ENCODE data around the gene OS9.
"Not testable (repeated sequence)": the region's sequence is repeated elsewhere in the genome, so short reads cannot be mapped to it uniquely, and the experiment has no call there.

The OS9 gene, protein sequence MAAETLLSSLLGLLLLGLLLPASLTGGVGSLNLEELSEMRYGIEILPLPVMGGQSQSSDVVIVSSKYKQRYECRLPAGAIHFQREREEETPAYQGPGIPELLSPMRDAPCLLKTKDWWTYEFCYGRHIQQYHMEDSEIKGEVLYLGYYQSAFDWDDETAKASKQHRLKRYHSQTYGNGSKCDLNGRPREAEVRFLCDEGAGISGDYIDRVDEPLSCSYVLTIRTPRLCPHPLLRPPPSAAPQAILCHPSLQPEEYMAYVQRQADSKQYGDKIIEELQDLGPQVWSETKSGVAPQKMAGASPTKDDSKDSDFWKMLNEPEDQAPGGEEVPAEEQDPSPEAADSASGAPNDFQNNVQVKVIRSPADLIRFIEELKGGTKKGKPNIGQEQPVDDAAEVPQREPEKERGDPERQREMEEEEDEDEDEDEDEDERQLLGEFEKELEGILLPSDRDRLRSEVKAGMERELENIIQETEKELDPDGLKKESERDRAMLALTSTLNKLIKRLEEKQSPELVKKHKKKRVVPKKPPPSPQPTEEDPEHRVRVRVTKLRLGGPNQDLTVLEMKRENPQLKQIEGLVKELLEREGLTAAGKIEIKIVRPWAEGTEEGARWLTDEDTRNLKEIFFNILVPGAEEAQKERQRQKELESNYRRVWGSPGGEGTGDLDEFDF

DNA sequence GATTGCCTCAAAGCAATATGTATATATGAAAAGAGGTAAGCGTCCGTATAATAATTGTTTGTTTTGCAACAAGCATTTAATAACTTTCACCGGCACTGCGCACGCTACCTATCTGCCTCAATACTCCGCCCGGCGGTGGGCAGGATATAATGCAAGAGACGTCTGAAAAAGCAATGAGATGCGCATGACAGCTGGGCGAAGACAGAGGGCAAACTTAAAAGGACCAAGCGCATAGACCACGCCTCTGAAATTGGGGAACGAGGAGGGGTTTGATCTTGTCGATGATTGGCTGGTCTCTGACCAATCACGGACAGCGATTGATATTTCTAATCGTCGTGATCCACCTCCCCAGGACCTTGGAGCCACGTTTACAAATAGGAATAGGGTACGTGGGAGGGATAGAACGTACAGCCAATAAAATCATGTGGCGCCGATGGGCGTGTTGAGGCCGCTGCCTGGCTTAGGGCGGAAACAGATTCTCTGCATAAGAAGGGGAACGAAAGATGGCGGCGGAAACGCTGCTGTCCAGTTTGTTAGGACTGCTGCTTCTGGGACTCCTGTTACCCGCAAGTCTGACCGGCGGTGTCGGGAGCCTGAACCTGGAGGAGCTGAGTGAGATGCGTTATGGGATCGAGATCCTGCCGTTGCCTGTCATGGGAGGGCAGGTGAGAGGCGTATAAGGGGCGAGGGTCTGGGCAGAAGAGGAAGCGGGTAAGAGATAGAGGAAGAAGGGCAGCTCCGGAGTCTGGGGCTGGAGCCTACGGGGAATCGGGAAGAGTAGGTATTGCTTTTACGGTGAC is at the start of gene OS9:
Gene OS9, plus strand, starts transcription at position 474 of the 800 bp plus-strand sequence. Its CDS starts 30 bp downstream, at position 504.
- DNase-seq (ENCODE audit: low read depth): peak; percentile 97

DNA sequence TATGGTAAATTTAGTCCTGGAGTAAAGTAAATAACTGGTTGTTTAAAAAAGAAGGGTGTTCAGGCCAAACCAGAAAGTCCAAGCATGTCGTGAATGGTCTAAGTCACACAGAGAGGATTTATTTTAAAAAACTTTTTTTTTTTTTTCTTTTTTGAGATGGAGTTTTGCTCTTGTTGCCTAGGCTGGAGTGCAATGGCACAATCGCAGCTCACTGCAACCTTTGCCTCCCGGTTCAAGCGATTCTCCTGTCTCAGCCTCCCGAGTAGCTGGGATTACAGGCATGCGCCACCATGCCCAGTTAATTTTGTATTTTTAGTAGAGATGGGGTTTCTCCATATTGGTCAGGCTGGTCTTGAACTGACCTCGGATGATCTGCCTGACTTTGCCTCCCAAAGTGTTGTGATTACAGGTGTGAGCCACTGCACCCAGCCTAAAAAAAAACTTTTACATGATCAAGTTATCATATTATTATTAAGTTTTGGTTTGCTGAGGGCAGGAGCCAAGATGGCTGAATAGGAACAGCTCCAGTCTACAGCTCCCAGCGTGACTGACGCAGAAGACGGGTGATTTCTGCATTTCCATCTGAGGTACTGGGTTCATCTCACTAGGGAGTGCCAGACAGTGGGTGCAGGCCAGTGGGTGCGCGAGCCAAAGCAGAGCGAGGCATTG is 47.8 kb upstream of the OS9 start:
- DNase-seq (ENCODE audit: low read depth): not testable (repeated sequence)

DNA sequence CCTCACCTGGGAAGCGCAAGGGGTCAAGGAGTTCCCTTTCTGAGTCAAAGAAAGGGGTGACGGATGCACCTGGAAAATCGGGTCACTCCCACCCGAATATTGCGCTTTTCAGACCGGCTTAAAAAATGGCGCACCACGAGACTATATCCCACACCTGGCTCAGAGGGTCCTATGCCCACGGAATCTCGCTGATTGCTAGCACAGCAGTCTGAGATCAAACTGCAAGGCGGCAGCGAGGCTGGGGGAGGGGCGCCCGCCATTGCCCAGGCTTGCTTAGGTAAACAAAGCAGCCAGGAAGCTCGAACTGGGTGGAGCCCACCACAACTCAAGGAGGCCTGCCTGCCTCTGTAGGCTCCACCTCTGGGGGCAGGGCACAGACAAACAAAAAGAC is 47.3 kb upstream of the OS9 start:
- not testable (repeated sequence) for DNase-seq (ENCODE audit: low read depth)

DNA sequence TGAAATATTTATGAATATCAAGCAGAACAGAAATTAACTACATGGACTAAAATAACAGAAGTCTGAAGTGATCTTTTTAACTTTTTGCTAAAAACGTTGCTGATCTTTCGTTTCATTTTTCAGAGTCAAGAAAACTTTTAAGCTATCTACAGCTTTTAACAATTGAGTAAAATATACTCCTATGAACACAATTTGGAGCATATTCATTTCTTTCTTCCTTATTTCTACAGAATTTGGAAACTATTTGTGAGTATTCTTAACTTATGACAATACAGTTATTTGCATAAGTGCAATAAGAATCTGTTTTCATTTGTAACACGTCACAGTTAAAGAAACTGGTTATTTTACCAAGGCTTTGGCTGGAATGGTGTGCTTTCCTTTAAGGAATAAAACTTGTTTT is 39.9 kb upstream of the OS9 start:
- DNase-seq (ENCODE audit: low read depth): no peak

GRCh38 chr12:57655541-57656240 is 38.2 kb upstream of the OS9 start:
- DNase-seq (ENCODE audit: low read depth): no peak

DNA sequence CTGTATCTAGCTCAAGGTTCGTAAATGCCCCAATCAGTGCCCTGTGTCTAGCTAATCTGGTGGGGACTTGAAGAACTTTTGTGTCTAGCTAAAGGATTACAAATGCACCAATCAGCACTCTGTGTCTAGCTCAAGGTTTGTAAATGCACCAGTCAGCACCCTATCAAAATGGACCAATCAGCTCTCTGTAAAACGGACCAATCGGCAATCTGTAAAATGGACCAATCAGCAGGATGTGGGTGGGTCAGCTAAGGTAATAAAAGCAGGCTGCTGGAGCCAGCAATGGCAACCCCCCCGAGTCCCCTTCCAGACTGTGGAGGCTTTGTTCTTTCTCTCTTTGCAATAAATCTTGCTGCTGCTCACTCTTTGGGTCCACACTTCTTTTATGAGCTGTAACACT is 37.5 kb upstream of the OS9 start:
- not testable (repeated sequence) for DNase-seq (ENCODE audit: low read depth)

GRCh38 chr12:57657744-57658143 is 36.2 kb upstream of the OS9 start:
- DNase-seq (ENCODE audit: low read depth): no peak

DNA sequence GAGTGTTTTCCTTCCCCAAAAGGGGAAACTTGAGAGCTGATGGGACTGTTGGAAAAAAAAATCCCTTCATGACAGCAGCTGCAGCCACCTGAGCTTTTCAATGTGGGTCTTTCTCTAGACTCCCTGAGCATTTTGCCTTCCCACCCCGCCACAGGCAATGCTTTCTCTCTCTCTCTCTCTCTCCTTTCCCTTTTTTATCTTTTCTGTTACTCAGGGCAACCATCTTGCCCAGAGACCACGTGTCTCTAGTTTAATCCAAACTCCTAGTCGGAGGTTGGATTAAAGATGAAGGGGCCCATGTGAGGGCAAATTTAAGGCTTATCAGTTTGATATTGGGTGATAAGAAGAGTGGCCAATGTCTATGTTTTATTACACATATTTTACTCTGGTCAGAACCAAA is 35.0 kb upstream of the OS9 start:
- no peak for DNase-seq (ENCODE audit: low read depth)

DNA sequence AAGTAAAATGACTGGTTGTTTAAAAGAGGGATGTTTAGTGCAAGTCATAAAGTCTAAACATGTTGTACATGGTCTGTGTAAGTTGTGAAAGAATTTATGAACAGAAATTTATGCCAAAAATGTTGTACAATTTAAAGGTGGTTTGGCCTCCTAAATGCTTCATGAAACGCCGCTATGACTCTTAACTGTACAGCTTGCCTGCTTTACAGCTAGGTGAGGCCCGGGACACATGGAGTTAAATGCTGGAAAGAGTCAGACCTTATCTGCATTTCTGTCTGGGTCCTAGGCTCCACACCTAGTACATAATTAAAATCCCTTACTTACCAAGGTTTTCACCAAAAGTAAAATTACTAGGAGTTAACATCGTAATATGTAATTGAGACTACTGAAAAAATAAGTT is 32.6 kb upstream of the OS9 start:
- no peak for DNase-seq (ENCODE audit: low read depth)

- not testable (repeated sequence) for DNase-seq (ENCODE audit: low read depth)
Measured at GRCh38 chr12:57665066-57665820, 28.7 kb upstream of the OS9 start.

GRCh38 chr12:57666897-57667296 is 27.0 kb upstream of the OS9 start:
- DNase-seq (ENCODE audit: low read depth): no peak

DNA sequence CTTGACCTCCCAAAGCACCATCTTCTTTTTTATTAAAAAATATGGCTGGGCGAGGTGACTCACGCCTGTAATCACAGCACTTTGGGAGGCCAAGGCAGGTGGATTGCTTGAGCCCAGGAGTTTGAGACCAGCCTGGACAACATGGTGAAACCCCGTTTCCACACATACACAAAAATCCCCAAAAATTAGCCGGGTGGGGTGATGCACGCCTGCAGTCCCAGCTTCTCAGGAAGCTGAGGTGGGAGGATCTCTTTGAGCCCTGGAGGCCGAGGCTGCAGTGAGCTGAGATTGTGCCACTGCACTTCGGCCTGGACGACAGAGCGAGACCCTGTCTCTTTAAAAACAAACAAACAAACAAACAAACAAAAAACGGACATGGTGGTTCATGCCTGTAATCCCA is 24.2 kb upstream of the OS9 start:
- DNase-seq (ENCODE audit: low read depth): not testable (repeated sequence)

DNA sequence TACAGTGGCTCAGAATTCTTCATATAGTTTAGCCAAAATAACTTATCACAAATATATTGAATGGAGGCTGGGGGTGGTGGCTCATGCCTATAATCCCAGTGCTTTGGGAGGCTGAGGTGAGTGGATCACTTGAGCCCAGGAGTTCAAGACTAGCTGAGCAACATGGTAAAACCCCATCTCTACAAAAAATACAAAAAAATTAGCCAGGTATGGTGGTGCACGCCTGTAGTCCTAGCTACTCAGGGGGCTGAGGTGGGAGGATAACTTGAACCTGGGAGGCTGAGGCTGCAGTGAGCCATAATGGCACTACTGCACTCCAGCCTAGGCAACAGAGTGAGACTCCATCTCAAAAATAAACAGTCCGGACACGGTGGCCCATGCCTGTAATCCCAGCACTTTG is 22.1 kb upstream of the OS9 start:
- not testable (repeated sequence) for DNase-seq (ENCODE audit: low read depth)

GRCh38 chr12:57672801-57673200 is 21.1 kb upstream of the OS9 start:
- DNase-seq (ENCODE audit: low read depth): no peak

DNA sequence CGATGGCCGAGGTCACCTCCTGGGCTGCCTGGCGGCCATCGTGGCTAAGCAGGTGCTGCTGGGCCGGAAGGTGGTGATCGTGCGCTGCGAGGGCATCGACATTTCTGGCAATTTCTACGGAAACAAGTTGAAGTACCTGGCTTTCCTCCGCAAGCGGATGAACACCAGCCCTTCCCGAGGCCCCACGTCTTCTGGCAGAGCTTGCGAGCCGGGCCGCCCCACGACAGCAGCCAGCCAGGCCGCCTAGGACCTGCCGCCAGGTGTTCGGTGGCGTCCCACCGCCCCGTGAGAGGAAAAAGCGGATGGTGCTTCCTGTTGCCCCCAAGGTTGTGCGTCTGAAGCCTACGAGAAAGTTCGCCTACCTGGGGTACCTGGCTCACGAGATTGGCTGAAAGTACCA is 19.2 kb upstream of the OS9 start:
- no peak for DNase-seq (ENCODE audit: low read depth)

DNA sequence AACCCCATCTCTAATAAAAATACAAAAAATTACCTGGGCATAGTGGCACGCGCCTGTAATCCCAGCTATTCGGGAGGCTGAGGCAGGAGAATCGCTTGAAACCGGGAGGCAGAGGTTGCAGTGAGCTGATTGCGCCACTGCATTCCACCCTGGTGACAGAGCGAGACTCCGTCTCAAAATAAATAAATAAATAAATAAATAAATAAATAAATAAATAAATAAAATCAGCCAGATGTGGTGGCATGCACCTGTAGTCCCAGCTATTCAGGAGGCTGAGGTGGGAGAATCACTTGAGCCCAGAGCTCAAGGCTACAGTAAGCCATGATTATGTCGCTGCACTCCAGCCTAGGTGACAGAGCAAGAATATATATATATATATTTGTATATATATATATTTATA is 16.0 kb upstream of the OS9 start:
- DNase-seq (ENCODE audit: low read depth): not testable (repeated sequence)

GRCh38 chr12:57679697-57680096 is 14.2 kb upstream of the OS9 start:
- DNase-seq (ENCODE audit: low read depth): no peak

DNA sequence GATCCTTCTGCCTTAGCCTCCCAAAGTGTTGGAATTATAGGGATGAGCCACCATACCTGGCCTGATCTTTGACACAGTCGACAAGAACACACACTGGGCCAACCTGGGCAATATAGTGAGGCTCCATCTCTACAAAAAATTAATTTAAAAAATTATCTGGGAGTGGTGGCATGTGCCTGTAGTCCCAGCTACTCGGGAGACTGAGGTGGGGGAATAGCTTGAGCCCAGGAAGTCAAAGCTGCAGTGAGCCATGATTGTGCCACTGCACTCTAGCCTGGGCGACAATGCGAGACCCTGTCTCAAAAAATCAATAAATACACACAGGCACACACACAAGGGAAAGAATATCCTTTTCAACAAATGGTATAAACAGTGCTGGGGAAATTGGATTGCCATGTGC is 6.1 kb upstream of the OS9 start:
- no peak for DNase-seq (ENCODE audit: low read depth)

DNA sequence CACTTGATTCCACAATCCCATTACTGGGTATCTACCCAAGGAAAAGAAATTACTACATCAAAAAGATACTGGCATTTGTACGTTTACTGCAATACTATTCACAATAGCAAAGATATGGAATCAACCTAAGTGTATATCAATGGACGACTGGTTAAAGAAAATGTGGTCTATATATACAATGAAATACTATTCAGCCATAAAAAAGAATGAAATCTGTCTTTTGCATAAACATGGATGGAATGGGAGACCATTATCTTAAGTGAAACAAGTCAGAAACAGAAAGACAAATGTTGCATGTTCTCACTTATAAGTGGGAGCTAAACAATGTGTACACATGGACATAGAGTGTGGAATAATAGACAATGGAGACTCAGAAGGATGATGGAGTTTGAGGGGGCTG is 5.0 kb upstream of the OS9 start:
- no peak for DNase-seq (ENCODE audit: low read depth)

GRCh38 chr12:57692500-57692899 is 1.4 kb upstream of the OS9 start:
- no peak for DNase-seq (ENCODE audit: low read depth)

- no peak for DNase-seq (ENCODE audit: low read depth)
Measured at GRCh38 chr12:57693317-57693658, 644 bp upstream of the OS9 start.

All from CMK (cell line).